ENCODE results near the gene CYP3A5. TPM values are rescaled to one million over a fixed set of nuclear protein-coding genes. Genes with fewer than 3 reads are reported as not detected.
"Not testable (repeated sequence)": the region's sequence is repeated elsewhere in the genome, so short reads cannot be mapped to it uniquely, and the experiment has no call there.

CYP3A5 gene
- total RNA-seq, 1 donor from 2014 or later: 3.7 TPM

DNA sequence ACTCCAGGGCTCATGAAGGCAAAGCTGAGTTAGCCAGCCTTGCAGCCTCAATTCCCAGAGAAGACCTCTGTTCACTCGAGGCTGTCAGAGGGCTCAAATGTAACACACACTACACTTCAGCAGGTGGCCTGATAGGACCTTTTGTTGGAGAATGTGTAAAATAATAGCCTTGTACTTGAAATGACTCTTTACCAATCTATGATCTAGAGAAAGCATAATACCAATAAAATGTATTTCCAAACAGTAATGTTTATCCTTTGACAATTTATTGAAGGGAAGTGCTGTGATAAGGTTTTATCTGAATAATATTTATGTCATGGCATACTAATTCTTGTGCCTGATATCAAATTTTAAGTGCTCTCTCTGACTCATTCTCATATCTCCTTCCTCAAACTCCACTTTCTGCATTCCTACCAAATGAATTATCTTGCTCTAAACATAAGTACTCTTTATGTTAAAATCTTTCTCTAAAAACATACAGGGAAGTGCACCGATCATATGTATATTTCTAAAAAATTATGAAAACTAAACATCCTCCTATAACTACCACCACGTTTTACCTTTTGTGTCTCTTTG, 34.3 kb upstream of the CYP3A5 start:
- no peak for FAIRE-seq
- Histone ChIP-seq H3K36me3 (ENCODE audit: control insufficient read depth, insufficient read depth, low read length) (no peaks in the 10 kb centered on the region), H3K27me3 (ENCODE audit: control insufficient read depth, insufficient read depth, low read length) (no peaks in the 10 kb centered on the region), H3K4me3 (ENCODE audit: low read depth, low read length) (no peak overlapping the region)
- TF ChIP-seq, protein P1, sequence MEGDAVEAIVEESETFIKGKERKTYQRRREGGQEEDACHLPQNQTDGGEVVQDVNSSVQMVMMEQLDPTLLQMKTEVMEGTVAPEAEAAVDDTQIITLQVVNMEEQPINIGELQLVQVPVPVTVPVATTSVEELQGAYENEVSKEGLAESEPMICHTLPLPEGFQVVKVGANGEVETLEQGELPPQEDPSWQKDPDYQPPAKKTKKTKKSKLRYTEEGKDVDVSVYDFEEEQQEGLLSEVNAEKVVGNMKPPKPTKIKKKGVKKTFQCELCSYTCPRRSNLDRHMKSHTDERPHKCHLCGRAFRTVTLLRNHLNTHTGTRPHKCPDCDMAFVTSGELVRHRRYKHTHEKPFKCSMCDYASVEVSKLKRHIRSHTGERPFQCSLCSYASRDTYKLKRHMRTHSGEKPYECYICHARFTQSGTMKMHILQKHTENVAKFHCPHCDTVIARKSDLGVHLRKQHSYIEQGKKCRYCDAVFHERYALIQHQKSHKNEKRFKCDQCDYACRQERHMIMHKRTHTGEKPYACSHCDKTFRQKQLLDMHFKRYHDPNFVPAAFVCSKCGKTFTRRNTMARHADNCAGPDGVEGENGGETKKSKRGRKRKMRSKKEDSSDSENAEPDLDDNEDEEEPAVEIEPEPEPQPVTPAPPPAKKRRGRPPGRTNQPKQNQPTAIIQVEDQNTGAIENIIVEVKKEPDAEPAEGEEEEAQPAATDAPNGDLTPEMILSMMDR (IDR thresholded peaks at IDR 0.05; ENCODE audit: insufficient read depth, low read length, severe bottlenecking): no peak
- peak; percentile 75 for DNase-seq (ENCODE audit: low read depth)

DNA sequence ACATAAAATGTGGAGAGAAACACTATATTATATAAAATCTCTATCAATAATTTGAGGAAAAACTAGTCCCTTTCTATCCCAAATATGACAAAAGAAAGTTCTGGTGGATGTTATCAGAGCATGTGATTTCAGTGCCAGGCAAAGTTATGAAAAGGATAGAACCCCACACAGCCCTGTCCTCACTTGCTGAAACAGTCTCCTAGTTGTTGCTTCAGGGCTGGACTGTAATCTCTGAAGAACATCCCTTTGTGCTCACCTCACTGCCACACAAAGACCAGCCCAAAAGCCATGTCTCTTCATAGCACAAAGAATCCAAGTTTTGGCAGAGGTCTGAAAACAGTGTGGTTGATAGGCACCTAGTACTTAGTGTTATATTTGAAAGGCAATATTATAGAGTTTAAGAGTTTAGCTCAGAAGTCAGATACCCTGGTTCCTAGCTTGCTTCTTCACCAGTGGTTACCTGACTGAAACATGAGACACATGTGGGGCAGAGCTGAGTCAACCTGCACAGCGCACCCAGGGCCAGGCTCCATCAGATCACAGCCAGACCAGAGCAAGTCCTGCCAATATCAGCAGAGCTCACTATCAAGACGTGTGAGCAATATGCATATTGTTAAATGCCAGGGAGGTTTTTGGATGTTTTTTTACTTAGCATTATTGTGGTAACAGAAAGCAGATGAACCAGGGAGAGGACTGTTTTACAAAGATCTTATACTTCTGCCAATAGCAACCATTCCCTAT, 30.2 kb upstream of the CYP3A5 start:
- FAIRE-seq: no peak
- Histone ChIP-seq H3K36me3 (ENCODE audit: control insufficient read depth, insufficient read depth, low read length) (no peaks in the 10 kb centered on the region), H3K4me3 (ENCODE audit: low read depth, low read length) (no peak overlapping the region), H3K27me3 (ENCODE audit: control insufficient read depth, insufficient read depth, low read length) (no peaks in the 10 kb centered on the region)
- TF ChIP-seq, protein P1 (IDR thresholded peaks at IDR 0.05; ENCODE audit: insufficient read depth, low read length, severe bottlenecking): no peak
- DNase-seq (ENCODE audit: low read depth): peak; percentile 69

DNA sequence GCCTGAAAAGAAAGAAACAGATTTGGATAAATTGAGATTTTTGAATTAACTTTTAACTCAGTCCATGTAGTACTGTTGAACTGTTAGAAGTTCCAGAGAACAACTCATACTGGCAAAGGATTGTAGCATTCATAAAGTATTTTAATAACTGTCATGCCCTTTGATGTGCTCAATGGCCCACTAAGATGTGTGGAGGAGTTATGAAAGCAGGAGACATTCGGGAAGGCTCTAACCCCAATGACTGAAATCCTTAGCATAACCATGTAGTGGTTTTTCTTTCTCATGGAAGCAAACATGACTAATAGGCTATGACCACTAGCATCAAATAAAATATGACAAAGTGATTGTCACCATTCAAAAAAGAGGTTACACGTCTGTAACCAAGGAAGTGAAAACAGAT, 29.5 kb upstream of the CYP3A5 start:
- H3K27me3 ChIP-seq (ENCODE audit: control insufficient read depth, insufficient read depth, low read length): no peaks in the 10 kb centered on the region
- H3K4me3 ChIP-seq (ENCODE audit: low read depth, low read length): no peak overlapping the region

DNA sequence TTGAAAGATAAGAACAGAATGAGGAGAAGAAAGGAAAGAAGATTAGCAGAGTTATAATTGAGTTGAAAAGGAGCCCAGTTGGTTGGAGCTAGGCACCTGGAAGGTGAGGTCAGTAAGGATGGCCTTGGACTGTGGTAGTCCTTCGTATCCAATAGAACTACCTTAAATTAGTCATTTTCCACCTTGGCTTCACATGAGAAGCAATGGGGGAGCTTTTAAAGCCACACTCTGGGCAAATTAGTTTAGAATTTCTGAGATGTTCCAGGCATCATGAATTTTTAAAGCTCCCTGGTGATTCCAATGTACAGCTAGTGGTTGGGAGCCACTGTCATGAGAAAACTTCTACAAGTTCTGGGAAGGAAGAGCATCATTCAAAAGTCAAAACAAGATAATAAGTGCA, 27.3 kb upstream of the CYP3A5 start:
- TF ChIP-seq, protein P1 (IDR thresholded peaks at IDR 0.05; ENCODE audit: insufficient read depth, low read length, severe bottlenecking): no peak
- FAIRE-seq (no peak), DNase-seq (ENCODE audit: low read depth) (no peak)
- no peak overlapping the region for H3K4me3 ChIP-seq (ENCODE audit: low read depth, low read length)
- no peaks in the 10 kb centered on the region for H3K27me3 ChIP-seq (ENCODE audit: control insufficient read depth, insufficient read depth, low read length)
- no peaks in the 10 kb centered on the region for H3K36me3 ChIP-seq (ENCODE audit: control insufficient read depth, insufficient read depth, low read length)

More for the DNA sequence above, 29.5 kb upstream of the CYP3A5 start:
- no peaks in the 10 kb centered on the region for H3K36me3 ChIP-seq (ENCODE audit: control insufficient read depth, insufficient read depth, low read length)
- TF ChIP-seq, protein P1 (IDR thresholded peaks at IDR 0.05; ENCODE audit: insufficient read depth, low read length, severe bottlenecking): no peak
- DNase-seq (ENCODE audit: low read depth) (no peak), FAIRE-seq (no peak)

DNA sequence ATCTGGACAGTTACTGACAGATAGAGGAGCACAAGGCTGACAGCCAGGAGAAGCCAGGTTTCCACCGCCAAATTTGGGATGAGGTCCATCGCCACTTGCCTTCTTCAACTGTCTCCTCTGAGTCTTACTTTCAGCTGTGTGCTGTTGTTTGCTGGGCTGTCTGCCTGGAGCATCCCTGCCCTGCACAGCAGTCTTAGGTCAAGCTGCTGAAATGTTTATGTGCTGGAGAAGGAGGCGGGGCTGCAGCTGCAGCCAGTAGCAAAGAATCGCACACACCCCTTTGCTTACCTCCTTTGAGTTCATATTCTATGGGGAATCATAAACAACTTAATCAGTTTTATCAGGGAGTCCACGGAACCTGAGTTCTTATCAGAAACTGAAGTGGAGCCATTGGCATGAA, 20.1 kb upstream of the CYP3A5 start:
- H3K27me3 ChIP-seq (ENCODE audit: control insufficient read depth, insufficient read depth, low read length): no peaks in the 10 kb centered on the region
- no peak overlapping the region for H3K4me3 ChIP-seq (ENCODE audit: low read depth, low read length)
- DNase-seq (ENCODE audit: low read depth) (no peak), FAIRE-seq (peak; percentile 36)
- TF ChIP-seq, protein P1 (IDR thresholded peaks at IDR 0.05; ENCODE audit: insufficient read depth, low read length, severe bottlenecking): no peak
- H3K36me3 ChIP-seq (ENCODE audit: control insufficient read depth, insufficient read depth, low read length): no peaks in the 10 kb centered on the region

DNA sequence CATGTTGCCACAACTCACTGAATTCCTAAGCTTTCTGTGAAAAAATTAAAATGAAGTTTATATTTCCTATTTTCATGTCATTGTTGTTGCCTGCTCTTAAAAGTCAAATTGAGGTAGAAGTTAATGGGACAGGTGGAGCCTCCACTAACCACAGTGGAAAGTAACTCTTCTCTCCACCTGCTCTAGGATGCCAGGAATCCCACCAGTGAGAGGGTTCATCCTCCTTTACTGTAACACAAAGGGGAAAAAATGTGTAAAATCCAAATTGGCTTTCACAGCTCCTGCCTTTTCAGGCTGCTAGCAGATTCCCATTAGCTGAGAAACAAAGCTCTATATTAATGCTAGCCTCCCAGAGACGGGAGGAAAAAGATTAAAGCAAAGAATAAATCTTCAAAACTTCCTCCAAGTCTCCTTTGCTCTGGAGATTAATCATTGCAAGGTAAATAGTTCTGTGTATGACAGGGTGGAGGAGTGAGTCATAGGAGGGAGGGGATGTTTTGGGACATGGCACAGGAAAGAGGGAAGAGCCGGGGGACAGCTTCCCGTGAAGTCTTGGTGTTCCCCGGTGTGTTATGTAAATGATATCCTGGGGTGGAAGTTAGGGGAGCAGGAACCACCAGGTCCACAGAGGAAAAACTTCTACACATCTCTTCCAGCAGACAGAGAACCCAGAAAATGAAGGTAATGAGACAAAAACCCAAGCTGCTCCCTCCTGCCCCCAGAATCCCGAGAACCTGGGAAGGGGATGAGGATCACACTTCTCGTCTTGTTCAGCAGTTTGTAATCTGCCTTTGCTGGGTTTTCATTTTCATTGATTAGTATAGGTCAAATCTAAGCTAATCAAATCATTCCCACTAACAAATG, 19.3 kb upstream of the CYP3A5 start:
- DNase-seq (ENCODE audit: low read depth) (peak; percentile 66), FAIRE-seq (peak; percentile 23)
- H3K4me3 ChIP-seq (ENCODE audit: low read depth, low read length); H3K27me3 ChIP-seq (ENCODE audit: control insufficient read depth, insufficient read depth, low read length); H3K36me3 ChIP-seq (ENCODE audit: control insufficient read depth, insufficient read depth, low read length): not testable (repeated sequence)
